Measurements from ENCODE around the gene STAT5B. TPM values are rescaled to one million over a fixed set of nuclear protein-coding genes. Genes with fewer than 3 reads are reported as not detected.

The STAT5B gene
- total RNA-seq, 1 donor from 2014 or later: 32.8 TPM

- Mint-ChIP-seq H3K9me3 (ENCODE audit: low read depth) (no peaks in the 10 kb centered on the region), H3K4me1 (ENCODE audit: low read depth) (peaks cover 15% of the 10 kb centered on the region), H3K4me3 (ENCODE audit: unreplicated experiment) (peak overlapping the region; percentile 76), H3K36me3 (ENCODE audit: low read depth) (no peaks in the 10 kb centered on the region), H3K27ac (ENCODE audit: unreplicated experiment) (no peak overlapping the region), H3K27me3 (ENCODE audit: low read depth) (peaks cover 22% of the 10 kb centered on the region)
- TF ChIP-seq CTCF (IDR thresholded peaks at IDR 0.05): no peak
- DNase-seq (ENCODE audit: low spot score): no peak
These were observed 93.1 kb downstream of the STAT5B start for GRCh38 chr17:42182927-42183734.

- H3K27me3 Mint-ChIP-seq (ENCODE audit: low read depth): peaks cover 22% of the 10 kb centered on the region
- peaks cover 15% of the 10 kb centered on the region for H3K4me1 Mint-ChIP-seq (ENCODE audit: low read depth)
- no peak overlapping the region for H3K27ac Mint-ChIP-seq (ENCODE audit: unreplicated experiment)
- H3K4me3 Mint-ChIP-seq (ENCODE audit: unreplicated experiment): no peak overlapping the region
- H3K36me3 Mint-ChIP-seq (ENCODE audit: low read depth): no peaks in the 10 kb centered on the region
- no peaks in the 10 kb centered on the region for H3K9me3 Mint-ChIP-seq (ENCODE audit: low read depth)
- no peak for TF ChIP-seq CTCF (IDR thresholded peaks at IDR 0.05)
- DNase-seq (ENCODE audit: low spot score): no peak
These were observed 94.4 kb downstream of the STAT5B start for GRCh38 chr17:42181851-42182207.

- no peaks in the 10 kb centered on the region for H3K9me3 Mint-ChIP-seq (ENCODE audit: low read depth)
- TF ChIP-seq CTCF (IDR thresholded peaks at IDR 0.05): peak; percentile 67
- peak within 1 kb of the TSS; percentile 16 for H3K4me3 Mint-ChIP-seq (ENCODE audit: unreplicated experiment)
- peaks cover 15% of the 10 kb centered on the region for H3K4me1 Mint-ChIP-seq (ENCODE audit: low read depth)
- peaks cover 22% of the 10 kb centered on the region for H3K27me3 Mint-ChIP-seq (ENCODE audit: low read depth)
- no peak within 1 kb of the TSS for H3K27ac Mint-ChIP-seq (ENCODE audit: unreplicated experiment)
- no peak for DNase-seq (ENCODE audit: low spot score)
- no peaks in the 10 kb centered on the region for H3K36me3 Mint-ChIP-seq (ENCODE audit: low read depth)
These were observed 95.0 kb downstream of the STAT5B start, which contains the start of gene KCNH4 for GRCh38 chr17:42180922-42181850. Gene KCNH4 (minus strand): TSS chr17:42181142. CDS start chr17:42180945, 197 bp downstream.

GRCh38 chr17:42180411-42180921, 95.7 kb downstream of the STAT5B start:
- peaks cover 15% of the 10 kb centered on the region for H3K4me1 Mint-ChIP-seq (ENCODE audit: low read depth)
- peak overlapping the region; percentile 16 for H3K4me3 Mint-ChIP-seq (ENCODE audit: unreplicated experiment)
- no peak overlapping the region for H3K27ac Mint-ChIP-seq (ENCODE audit: unreplicated experiment)
- H3K36me3 Mint-ChIP-seq (ENCODE audit: low read depth): no peaks in the 10 kb centered on the region
- DNase-seq (ENCODE audit: low spot score): no peak
- TF ChIP-seq CTCF (IDR thresholded peaks at IDR 0.05): no peak
- peaks cover 22% of the 10 kb centered on the region for H3K27me3 Mint-ChIP-seq (ENCODE audit: low read depth)
- no peaks in the 10 kb centered on the region for H3K9me3 Mint-ChIP-seq (ENCODE audit: low read depth)

GRCh38 chr17:42179911-42180410, 96.2 kb downstream of the STAT5B start:
- Mint-ChIP-seq H3K4me3 (ENCODE audit: unreplicated experiment) (peak overlapping the region; percentile 16), H3K4me1 (ENCODE audit: low read depth) (peaks cover 15% of the 10 kb centered on the region), H3K27me3 (ENCODE audit: low read depth) (peaks cover 27% of the 10 kb centered on the region), H3K27ac (ENCODE audit: unreplicated experiment) (no peak overlapping the region), H3K36me3 (ENCODE audit: low read depth) (no peaks in the 10 kb centered on the region), H3K9me3 (ENCODE audit: low read depth) (no peaks in the 10 kb centered on the region)
- DNase-seq (ENCODE audit: low spot score): no peak
- TF ChIP-seq CTCF (IDR thresholded peaks at IDR 0.05): no peak
